Liver (tissue), 9 donors: ENCODE data around the gene LDLR. TPM values are rescaled to one million over a fixed set of nuclear protein-coding genes. Genes with fewer than 3 reads are reported as not detected.
"Not testable (repeated sequence)": the region's sequence is repeated elsewhere in the genome, so short reads cannot be mapped to it uniquely, and the experiment has no call there.

ENCODE experiments used
- DNase-seq: peaks from one replicate; pipeline ENCODE4 v3.0.0-alpha.2; 2017; ENCODE audit warnings: low spot score
- H3K27ac ChIP-seq, 2 donors: one replicate each; pipeline ENCODE4 v1.7.0; 2013; ENCODE audit warnings: inconsistent platforms in 2 of 2, low read length in 2 of 2, control low read depth in 1 of 2, low read depth in 1 of 2, mild to moderate bottlenecking in 1 of 2
- H3K27me3 ChIP-seq, 4 donors: one replicate each; pipeline versions ENCODE4 v1.6.1 to v1.7.0; 2013; ENCODE audit warnings: low read length in 3 of 4, inconsistent platforms in 1 of 4, mild to moderate bottlenecking in 1 of 4, moderate library complexity in 1 of 4; ENCODE audit not compliant: control insufficient read depth in 4 of 4, insufficient read depth in 4 of 4
- H3K36me3 ChIP-seq, 4 donors: one replicate each; pipeline versions ENCODE4 v1.6.1 to v1.7.0; 2013; ENCODE audit warnings: low read length in 3 of 4, mild to moderate bottlenecking in 3 of 4, low read depth in 1 of 4, moderate library complexity in 1 of 4; ENCODE audit not compliant: control insufficient read depth in 4 of 4, insufficient read depth in 3 of 4
- H3K4me1 ChIP-seq, 4 donors: one replicate each; pipeline versions ENCODE4 v1.6.1 to v1.7.0; 2013; ENCODE audit warnings: low read length in 3 of 4, mild to moderate bottlenecking in 3 of 4, moderate library complexity in 1 of 4; ENCODE audit not compliant: control insufficient read depth in 4 of 4, insufficient read depth in 4 of 4
- H3K4me3 ChIP-seq, 3 donors: one replicate each; pipeline versions ENCODE4 v1.6.1 to v1.7.0; 2013; ENCODE audit warnings: low read length in 3 of 3, control low read depth in 1 of 3, low read depth in 1 of 3, mild to moderate bottlenecking in 1 of 3
- H3K9ac ChIP-seq, 2 donors: one replicate each; pipeline ENCODE4 v1.7.0; 2013; ENCODE audit warnings: low read length in 2 of 2, mild to moderate bottlenecking in 2 of 2, moderate library complexity in 2 of 2, control low read depth in 1 of 2, low read depth in 1 of 2
- H3K9me3 ChIP-seq, 4 donors: one replicate each; pipeline versions ENCODE4 v1.6.1 to v1.7.0; 2013; ENCODE audit warnings: low read length in 3 of 4; ENCODE audit not compliant: control insufficient read depth in 4 of 4
- ATF3 ChIP-seq: IDR thresholded peaks from 2 replicates; pipeline ENCODE4 v1.6.1; 2016; ENCODE audit warnings: antibody characterized with exemption
- EGR1 ChIP-seq, 2 donors: IDR thresholded peaks; 2 replicates each; pipeline ENCODE4 v1.6.1; 2016 to 2018; ENCODE audit warnings: antibody characterized with exemption in 2 of 2, low read depth in 2 of 2
- FOXA1 ChIP-seq: IDR thresholded peaks from 2 replicates; pipeline ENCODE4 v1.6.1; 2016; ENCODE audit warnings: antibody characterized with exemption
- FOXA2 ChIP-seq: IDR thresholded peaks from 2 replicates; pipeline ENCODE4 v1.6.1; 2016; ENCODE audit warnings: antibody characterized with exemption
- GABPA ChIP-seq, 2 donors: IDR thresholded peaks in 1 of 2; conservative IDR thresholded peaks in 1 of 2; 2 replicates each; pipeline ENCODE4 v1.6.1; 2016; ENCODE audit warnings: antibody characterized with exemption in 2 of 2, mild to moderate bottlenecking in 1 of 2, moderate library complexity in 1 of 2
- HNF4A ChIP-seq, 2 donors: conservative IDR thresholded peaks; 2 replicates each; pipeline ENCODE4 v1.6.1; 2016; ENCODE audit warnings: antibody characterized with exemption in 2 of 2, mild to moderate bottlenecking in 2 of 2
- HNF4G ChIP-seq: IDR thresholded peaks from 2 replicates; pipeline ENCODE4 v1.6.1; 2016; ENCODE audit warnings: antibody characterized with exemption
- NR2F2 ChIP-seq: IDR thresholded peaks from 2 replicates; pipeline ENCODE4 v1.6.1; 2016; ENCODE audit warnings: antibody characterized with exemption
- RXRA ChIP-seq, 2 donors: IDR thresholded peaks; 2 replicates each; pipeline ENCODE4 v1.6.1; 2017 to 2018; ENCODE audit warnings: antibody characterized with exemption in 2 of 2, mild to moderate bottlenecking in 1 of 2
- SP1 ChIP-seq: IDR thresholded peaks from 2 replicates; pipeline ENCODE4 v1.6.1; 2018; ENCODE audit warnings: antibody characterized with exemption, mild to moderate bottlenecking
- WGBS: extraction: QIAGEN DNeasy Blood & Tissue Kit; methylation state at CpG from one replicate; pipeline ENCODE4 v1.1.7; 2013; 5-methylcytosine and 5-hydroxymethylcytosine counted together
- polyA plus RNA-seq, 2 donors: library from polyadenylated mRNA; stranded (reverse) in 1 of 2; unstranded in 1 of 2; fragments of 200-250 nt in 1 of 2; fragments of >200 nt in 1 of 2; fragmentation: Nextera tagmentation in 1 of 2; extraction: Ambion mirVana in 1 of 2; gene quantifications; one replicate each; pipeline versions ENCODE4 v1.2.1 to v1.2.3, GENCODE V29; 2013 to 2015
- total RNA-seq, 2 donors: library from RNA; depleted of rRNA; stranded (reverse); fragments of >200 nt; gene quantifications; one replicate each; pipeline ENCODE4 v1.2.3, GENCODE V29; 2014
- TF ChIP-seq, protein P1 (sequence below): fragments of 150-350 bp; IDR thresholded peaks from 2 replicates; pipeline ENCODE4 v1.5.1; 2017; ENCODE audit warnings: improper control_type of control experiment, low read depth, low read length; ENCODE audit not compliant: missing input control
- TF ChIP-seq, protein P2 (sequence below): IDR thresholded peaks from 2 replicates; pipeline ENCODE4 v1.6.1; 2016; ENCODE audit warnings: antibody characterized with exemption, mild to moderate bottlenecking
- TF ChIP-seq, protein P3 (sequence below): IDR thresholded peaks from 2 replicates; pipeline ENCODE4 v1.6.1; 2016; ENCODE audit warnings: antibody characterized with exemption
- donor health status: healthy.
- donor health status: healthy.
- donor health status: healthy.
- donor health status: healthy.
- donor health status: healthy.

The LDLR gene
- total and polyA plus RNA-seq, 4 donors: 17.3 to 141 (median 63.9) TPM

DNA sequence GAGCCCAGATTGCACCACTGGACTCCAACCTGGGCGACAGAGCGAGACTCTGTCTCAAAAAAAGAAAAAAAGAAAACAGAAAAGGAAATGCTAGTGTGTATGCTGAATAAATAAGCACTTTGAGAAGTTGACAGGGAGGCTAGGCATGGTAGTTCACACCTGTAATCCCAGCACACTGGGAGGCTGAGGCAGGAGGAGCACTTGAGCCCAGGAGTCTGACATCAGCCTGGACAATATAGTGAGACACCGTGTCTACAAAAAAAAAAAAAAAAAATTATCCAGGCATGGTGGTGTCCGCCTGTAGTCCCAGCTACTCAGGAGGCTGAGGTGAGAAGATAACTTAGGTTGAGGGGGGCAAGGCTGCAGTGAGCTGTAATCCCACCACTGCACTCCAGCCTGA is 19.1 kb upstream of the LDLR start (continued):
- TF ChIP-seq, protein P1, sequence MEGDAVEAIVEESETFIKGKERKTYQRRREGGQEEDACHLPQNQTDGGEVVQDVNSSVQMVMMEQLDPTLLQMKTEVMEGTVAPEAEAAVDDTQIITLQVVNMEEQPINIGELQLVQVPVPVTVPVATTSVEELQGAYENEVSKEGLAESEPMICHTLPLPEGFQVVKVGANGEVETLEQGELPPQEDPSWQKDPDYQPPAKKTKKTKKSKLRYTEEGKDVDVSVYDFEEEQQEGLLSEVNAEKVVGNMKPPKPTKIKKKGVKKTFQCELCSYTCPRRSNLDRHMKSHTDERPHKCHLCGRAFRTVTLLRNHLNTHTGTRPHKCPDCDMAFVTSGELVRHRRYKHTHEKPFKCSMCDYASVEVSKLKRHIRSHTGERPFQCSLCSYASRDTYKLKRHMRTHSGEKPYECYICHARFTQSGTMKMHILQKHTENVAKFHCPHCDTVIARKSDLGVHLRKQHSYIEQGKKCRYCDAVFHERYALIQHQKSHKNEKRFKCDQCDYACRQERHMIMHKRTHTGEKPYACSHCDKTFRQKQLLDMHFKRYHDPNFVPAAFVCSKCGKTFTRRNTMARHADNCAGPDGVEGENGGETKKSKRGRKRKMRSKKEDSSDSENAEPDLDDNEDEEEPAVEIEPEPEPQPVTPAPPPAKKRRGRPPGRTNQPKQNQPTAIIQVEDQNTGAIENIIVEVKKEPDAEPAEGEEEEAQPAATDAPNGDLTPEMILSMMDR: no peak

DNA sequence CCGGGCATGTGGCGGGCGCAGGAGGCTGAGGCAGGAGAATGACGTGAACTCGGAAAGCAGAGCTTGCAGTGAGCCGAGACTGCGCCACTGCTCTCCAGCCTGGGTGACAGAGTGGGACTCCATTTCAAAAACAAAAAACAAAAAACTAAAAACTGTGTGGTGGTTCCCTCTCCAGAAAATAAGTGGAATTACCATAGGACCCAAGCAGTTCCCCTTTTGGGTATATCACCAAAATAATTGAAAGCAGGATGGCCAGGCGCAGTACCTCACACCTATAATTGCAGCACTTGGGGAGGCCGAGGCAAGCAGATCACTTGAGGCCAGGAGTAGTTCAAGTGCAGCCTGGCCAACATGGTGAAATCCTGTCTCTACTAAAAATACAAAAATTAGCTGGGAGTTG is 15.7 kb upstream of the LDLR start:
- Histone ChIP-seq H3K9me3 (no peaks in the 10 kb centered on the region), H3K9ac (no peak overlapping the region), H3K27me3 (no peaks in the 10 kb centered on the region), H3K4me3 (no peak overlapping the region), H3K36me3 (no peaks in the 10 kb centered on the region), H3K4me1 (peaks cover 0 to 2% (median 0%) of the 10 kb centered on the region in 4 donors), H3K27ac (no peak overlapping the region)
- WGBS: 98% methylated on average over 9 of the region's 9 CpGs
- no peak for DNase-seq
- TF ChIP-seq NR2F2 (no peak), ATF3 (no peak), FOXA2 (no peak), RXRA (IDR thresholded peaks at IDR 0.05) (no peak), FOXA1 (no peak), EGR1 (IDR thresholded peaks at IDR 0.05; ENCODE audit: low read depth in 2 of 2) (no peak), SP1 (no peak), HNF4G (no peak), HNF4A (conservative IDR thresholded peaks at IDR 0.05) (no peak), GABPA (IDR thresholded peaks at IDR 0.05 in 1 of 2, conservative IDR thresholded peaks at IDR 0.05 in 1 of 2) (no peak)
- TF ChIP-seq, protein P2, sequence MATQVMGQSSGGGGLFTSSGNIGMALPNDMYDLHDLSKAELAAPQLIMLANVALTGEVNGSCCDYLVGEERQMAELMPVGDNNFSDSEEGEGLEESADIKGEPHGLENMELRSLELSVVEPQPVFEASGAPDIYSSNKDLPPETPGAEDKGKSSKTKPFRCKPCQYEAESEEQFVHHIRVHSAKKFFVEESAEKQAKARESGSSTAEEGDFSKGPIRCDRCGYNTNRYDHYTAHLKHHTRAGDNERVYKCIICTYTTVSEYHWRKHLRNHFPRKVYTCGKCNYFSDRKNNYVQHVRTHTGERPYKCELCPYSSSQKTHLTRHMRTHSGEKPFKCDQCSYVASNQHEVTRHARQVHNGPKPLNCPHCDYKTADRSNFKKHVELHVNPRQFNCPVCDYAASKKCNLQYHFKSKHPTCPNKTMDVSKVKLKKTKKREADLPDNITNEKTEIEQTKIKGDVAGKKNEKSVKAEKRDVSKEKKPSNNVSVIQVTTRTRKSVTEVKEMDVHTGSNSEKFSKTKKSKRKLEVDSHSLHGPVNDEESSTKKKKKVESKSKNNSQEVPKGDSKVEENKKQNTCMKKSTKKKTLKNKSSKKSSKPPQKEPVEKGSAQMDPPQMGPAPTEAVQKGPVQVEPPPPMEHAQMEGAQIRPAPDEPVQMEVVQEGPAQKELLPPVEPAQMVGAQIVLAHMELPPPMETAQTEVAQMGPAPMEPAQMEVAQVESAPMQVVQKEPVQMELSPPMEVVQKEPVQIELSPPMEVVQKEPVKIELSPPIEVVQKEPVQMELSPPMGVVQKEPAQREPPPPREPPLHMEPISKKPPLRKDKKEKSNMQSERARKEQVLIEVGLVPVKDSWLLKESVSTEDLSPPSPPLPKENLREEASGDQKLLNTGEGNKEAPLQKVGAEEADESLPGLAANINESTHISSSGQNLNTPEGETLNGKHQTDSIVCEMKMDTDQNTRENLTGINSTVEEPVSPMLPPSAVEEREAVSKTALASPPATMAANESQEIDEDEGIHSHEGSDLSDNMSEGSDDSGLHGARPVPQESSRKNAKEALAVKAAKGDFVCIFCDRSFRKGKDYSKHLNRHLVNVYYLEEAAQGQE: no peak
- TF ChIP-seq, protein P1: no peak
- TF ChIP-seq, protein P3, sequence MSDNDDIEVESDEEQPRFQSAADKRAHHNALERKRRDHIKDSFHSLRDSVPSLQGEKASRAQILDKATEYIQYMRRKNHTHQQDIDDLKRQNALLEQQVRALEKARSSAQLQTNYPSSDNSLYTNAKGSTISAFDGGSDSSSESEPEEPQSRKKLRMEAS: no peak

- not testable (repeated sequence) for H3K9me3 ChIP-seq, H3K9ac ChIP-seq, H3K27ac ChIP-seq, H3K4me3 ChIP-seq, H3K4me1 ChIP-seq, H3K27me3 ChIP-seq, H3K36me3 ChIP-seq, DNase-seq
- 93% methylated on average over 9 of the region's 9 CpGs for WGBS
These were observed 12.5 kb upstream of the LDLR start for GRCh38 chr19:11076792-11077191.
